Neural progenitor cell (in vitro differentiated cells): Measurements from ENCODE around the gene FGF22.

Experiments used
- EZH2 ChIP-seq: fragments of 200-600 bp; sonication (generic); IDR thresholded peaks from 2 replicates; pipeline ENCODE4 v1.6.1; 2017; ENCODE audit warnings: antibody characterized with exemption, mild to moderate bottlenecking, moderate library complexity
- EZH2phosphoT487 ChIP-seq: fragments of 200-600 bp; sonication (generic); IDR thresholded peaks from 2 replicates; pipeline ENCODE4 v1.6.1; 2017; ENCODE audit warnings: antibody characterized with exemption
- TF ChIP-seq, protein P1 (sequence below): fragments of 200-600 bp; sonication (generic); IDR thresholded peaks from 2 replicates; pipeline ENCODE4 v1.5.1; 2017; ENCODE audit warnings: antibody characterized with exemption, mild to moderate bottlenecking

DNA sequence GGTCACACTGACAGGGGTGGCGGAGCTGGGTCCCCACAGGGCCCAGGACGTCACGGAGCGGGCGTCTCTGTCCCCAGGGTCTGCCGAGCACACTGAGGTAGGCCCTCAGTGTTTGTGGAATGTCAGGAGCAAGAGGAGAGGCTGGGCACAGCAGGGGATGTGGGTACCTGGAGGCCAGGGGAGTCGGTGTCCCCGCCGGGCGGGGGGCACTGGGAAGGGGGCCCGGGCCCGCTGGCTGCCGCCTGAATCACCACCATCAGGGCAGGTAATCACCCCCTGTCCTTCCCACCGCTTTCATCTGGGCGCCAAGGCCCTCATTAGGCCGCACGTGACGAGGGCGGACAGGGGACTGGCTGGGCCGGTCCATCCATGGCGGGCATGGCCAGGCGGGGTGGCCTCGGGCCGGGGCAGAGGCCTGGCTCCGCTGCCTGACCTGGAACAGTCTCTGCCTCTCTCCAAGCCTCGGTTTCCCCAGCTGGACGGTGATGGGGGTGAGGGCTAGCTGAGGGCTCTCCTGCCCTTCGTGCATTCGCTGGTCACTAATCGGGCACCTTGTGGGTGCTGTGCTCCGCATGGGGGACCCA lies 1.0 kb downstream of the FGF22 start:
- TF ChIP-seq, protein P1, sequence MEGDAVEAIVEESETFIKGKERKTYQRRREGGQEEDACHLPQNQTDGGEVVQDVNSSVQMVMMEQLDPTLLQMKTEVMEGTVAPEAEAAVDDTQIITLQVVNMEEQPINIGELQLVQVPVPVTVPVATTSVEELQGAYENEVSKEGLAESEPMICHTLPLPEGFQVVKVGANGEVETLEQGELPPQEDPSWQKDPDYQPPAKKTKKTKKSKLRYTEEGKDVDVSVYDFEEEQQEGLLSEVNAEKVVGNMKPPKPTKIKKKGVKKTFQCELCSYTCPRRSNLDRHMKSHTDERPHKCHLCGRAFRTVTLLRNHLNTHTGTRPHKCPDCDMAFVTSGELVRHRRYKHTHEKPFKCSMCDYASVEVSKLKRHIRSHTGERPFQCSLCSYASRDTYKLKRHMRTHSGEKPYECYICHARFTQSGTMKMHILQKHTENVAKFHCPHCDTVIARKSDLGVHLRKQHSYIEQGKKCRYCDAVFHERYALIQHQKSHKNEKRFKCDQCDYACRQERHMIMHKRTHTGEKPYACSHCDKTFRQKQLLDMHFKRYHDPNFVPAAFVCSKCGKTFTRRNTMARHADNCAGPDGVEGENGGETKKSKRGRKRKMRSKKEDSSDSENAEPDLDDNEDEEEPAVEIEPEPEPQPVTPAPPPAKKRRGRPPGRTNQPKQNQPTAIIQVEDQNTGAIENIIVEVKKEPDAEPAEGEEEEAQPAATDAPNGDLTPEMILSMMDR: no peak
- TF ChIP-seq EZH2 (no peak), EZH2phosphoT487 (no peak)
